Neutrophil (primary cell): Measurements from ENCODE around the gene LETM1.

Experiments
- H3K27ac ChIP-seq: fragments of 200-600 bp; sonication (generic); 2 replicates; pipeline ENCODE4 v1.5.1; 2016; ENCODE audit warnings: mild to moderate bottlenecking, moderate library complexity
- H3K27me3 ChIP-seq: fragments of 200-600 bp; sonication (generic); 2 replicates; pipeline ENCODE4 v1.6.0; 2016; ENCODE audit warnings: mild to moderate bottlenecking
- H3K36me3 ChIP-seq: fragments of 200-600 bp; sonication (generic); 2 replicates; pipeline ENCODE4 v1.5.1; 2017
- H3K4me1 ChIP-seq, 2 experiments: fragments of 200-600 bp in 1 of 2; sonication (generic) in 1 of 2; 1 replicate in 1 of 2; 2 replicates in 1 of 2; pipeline versions ENCODE4 v1.5.1 to v1.6.1; 2013 to 2016; ENCODE audit warnings: low read depth in 1 of 2, low read length in 1 of 2, mild to moderate bottlenecking in 1 of 2, moderate library complexity in 1 of 2; ENCODE audit not compliant: control insufficient read depth in 1 of 2, insufficient read depth in 1 of 2
- H3K4me3 ChIP-seq, 2 experiments: fragments of 200-600 bp in 1 of 2; sonication (generic) in 1 of 2; 1 replicate in 1 of 2; 2 replicates in 1 of 2; pipeline ENCODE4 v1.5.1; 2013 to 2016; ENCODE audit warnings: low read depth in 1 of 2, low read length in 1 of 2, mild to moderate bottlenecking in 1 of 2, moderate library complexity in 1 of 2
- H3K9me3 ChIP-seq: fragments of 200-600 bp; sonication (generic); 2 replicates; pipeline ENCODE4 v1.5.1; 2016
- CTCF ChIP-seq: fragments of 200-600 bp; sonication (generic); IDR thresholded peaks from 2 replicates; pipeline ENCODE4 v1.5.1; 2016; ENCODE audit warnings: antibody characterized with exemption

LETM1 gene

GRCh38 chr4:1896658-1896991 lies 40.7 kb upstream of the LETM1 start:
- H3K27me3 ChIP-seq: no peaks in the 10 kb centered on the region
- H3K4me3 ChIP-seq: no peak overlapping the region
- H3K4me1 ChIP-seq: peaks cover 4 to 5% of the 10 kb centered on the region in 2 experiments
- H3K27ac ChIP-seq: no peak overlapping the region
- TF ChIP-seq CTCF: no peak
- H3K9me3 ChIP-seq: no peaks in the 10 kb centered on the region
- peaks cover 11% of the 10 kb centered on the region for H3K36me3 ChIP-seq

- H3K4me1 ChIP-seq: peaks cover 4 to 5% of the 10 kb centered on the region in 2 experiments
- H3K27ac ChIP-seq: no peak overlapping the region
- H3K9me3 ChIP-seq: no peaks in the 10 kb centered on the region
- no peak for TF ChIP-seq CTCF
- no peak overlapping the region for H3K4me3 ChIP-seq
- H3K27me3 ChIP-seq: no peaks in the 10 kb centered on the region
- H3K36me3 ChIP-seq: peaks cover 6% of the 10 kb centered on the region
Measured at GRCh38 chr4:1895971-1896657, 40.2 kb upstream of the LETM1 start.

- Histone ChIP-seq H3K9me3 (no peaks in the 10 kb centered on the region), H3K4me1 (peaks cover 6 to 9% of the 10 kb centered on the region in 2 experiments), H3K27ac (no peak overlapping the region), H3K36me3 (no peaks in the 10 kb centered on the region), H3K27me3 (no peaks in the 10 kb centered on the region), H3K4me3 (no peak overlapping the region)
- no peak for TF ChIP-seq CTCF
Measured at GRCh38 chr4:1890979-1891570, 35.1 kb upstream of the LETM1 start.

GRCh38 chr4:1887052-1887451 lies 31.1 kb upstream of the LETM1 start:
- Histone ChIP-seq H3K27ac (peak overlapping the region; percentile 24), H3K27me3 (no peaks in the 10 kb centered on the region), H3K4me1 (peaks cover 6 to 9% of the 10 kb centered on the region in 2 experiments), H3K9me3 (no peaks in the 10 kb centered on the region), H3K36me3 (no peaks in the 10 kb centered on the region), H3K4me3 (no peak overlapping the region)
- no peak for TF ChIP-seq CTCF

GRCh38 chr4:1885414-1885813 lies 29.5 kb upstream of the LETM1 start:
- Histone ChIP-seq H3K9me3 (no peaks in the 10 kb centered on the region), H3K4me3 (no peak overlapping the region), H3K36me3 (no peaks in the 10 kb centered on the region), H3K27ac (no peak overlapping the region), H3K4me1 (peaks cover 6 to 15% of the 10 kb centered on the region in 2 experiments), H3K27me3 (no peaks in the 10 kb centered on the region)
- TF ChIP-seq CTCF: no peak
